GM13976 (cell line): ENCODE measurements around the gene COL8A1.

Source experiments
- DNase-seq: peaks from one replicate; pipeline ENCODE4 v3.0.0; 2012; ENCODE audit warnings: low spot score
- CTCF ChIP-seq: IDR thresholded peaks from 2 replicates; pipeline ENCODE4 v1.5.1; 2012; ENCODE audit warnings: borderline replicate concordance, mild to moderate bottlenecking; ENCODE audit not compliant: insufficient read depth; ENCODE audit errors: extremely low read depth, missing control alignments, control extremely low read depth
- in situ Hi-C: fragments of 300-500 bp; cut with MboI; formaldehyde crosslinking; loops from one replicate; pipeline ENCODE4 v1.12.0; 2022; ENCODE audit warnings: low sequenced_read_pairs, mixed read lengths, inconsistent platforms; ENCODE audit not compliant: unreplicated experiment

COL8A1 gene

GRCh38 chr3:99644746-99645145 lies 6.4 kb downstream of the COL8A1 start:
- DNase-seq = no peak
- in situ Hi-C loops = no loop called here
- TF ChIP-seq CTCF = no peak

- TF ChIP-seq CTCF = peak; percentile 22
- in situ Hi-C loops = no loop called here
- DNase-seq = no peak
Observed at GRCh38 chr3:99645277-99646106, 7.1 kb downstream of the COL8A1 start.

- DNase-seq = no peak
- in situ Hi-C loops = no loop called here
- no peak for TF ChIP-seq CTCF
Observed at GRCh38 chr3:99646107-99646435, 7.7 kb downstream of the COL8A1 start.

GRCh38 chr3:99647081-99647480 lies 8.7 kb downstream of the COL8A1 start:
- TF ChIP-seq CTCF = no peak
- DNase-seq = no peak

GRCh38 chr3:99648101-99648500 lies 9.7 kb downstream of the COL8A1 start:
- in situ Hi-C loops = no loop called here
- TF ChIP-seq CTCF = no peak
- DNase-seq = no peak

More at GRCh38 chr3:99647081-99647480, 8.7 kb downstream of the COL8A1 start:
- in situ Hi-C loops = no loop called here

- TF ChIP-seq CTCF = no peak
- no peak for DNase-seq
- in situ Hi-C loops = no loop called here
Observed at GRCh38 chr3:99648516-99648915, 10.1 kb downstream of the COL8A1 start.
